Fibroblast of skin of right quadriceps (primary cell): ENCODE measurements around the gene RAB1A.

Experiments used
- DNase-seq: peaks from one replicate; pipeline ENCODE4 v3.0.0-alpha.2; 2013

RAB1A gene

GRCh38 chr2:65057391-65058052 lies 72.4 kb downstream of the RAB1A start:
- DNase-seq = peak; percentile 52

GRCh38 chr2:65057054-65057375 lies 72.9 kb downstream of the RAB1A start:
- DNase-seq = no peak

GRCh38 chr2:65056215-65057053 lies 73.5 kb downstream of the RAB1A start, which contains the start of gene CEP68:
Gene CEP68, plus strand, starts transcription at chr2:65056416. Its CDS starts 13,029 bp downstream, at chr2:65069445.
- DNase-seq = peak; percentile 96

GRCh38 chr2:65055422-65056214 lies 74.3 kb downstream of the RAB1A start:
- DNase-seq = no peak

GRCh38 chr2:65054749-65055421 lies 75.0 kb downstream of the RAB1A start:
- no peak for DNase-seq

- DNase-seq = no peak
These were observed 76.7 kb downstream of the RAB1A start for GRCh38 chr2:65053199-65053598.

- peak; percentile 75 for DNase-seq
These were observed 79.0 kb downstream of the RAB1A start for GRCh38 chr2:65050931-65051330.

GRCh38 chr2:65049010-65049639 lies 80.8 kb downstream of the RAB1A start:
- DNase-seq = no peak

- no peak for DNase-seq
These were observed 83.1 kb downstream of the RAB1A start for GRCh38 chr2:65046633-65047407.

- DNase-seq = peak; percentile 44
These were observed 84.3 kb downstream of the RAB1A start for GRCh38 chr2:65045651-65046050.

- DNase-seq = no peak
These were observed 85.7 kb downstream of the RAB1A start for GRCh38 chr2:65044097-65044735.

- DNase-seq = no peak
These were observed 86.9 kb downstream of the RAB1A start for GRCh38 chr2:65043001-65043400.

GRCh38 chr2:65040400-65041261 lies 89.3 kb downstream of the RAB1A start:
- DNase-seq = peak; percentile 74

GRCh38 chr2:65039640-65040039 lies 90.3 kb downstream of the RAB1A start:
- DNase-seq = no peak

GRCh38 chr2:65037178-65037577 lies 92.7 kb downstream of the RAB1A start:
- DNase-seq = no peak
